Measurements from ENCODE around the gene MEOX1.

The MEOX1 gene

GRCh38 chr17:43618276-43618675, 43.4 kb downstream of the MEOX1 start:
- H3K4me2 ChIP-seq (ENCODE audit: low read depth, low read length, poor library complexity, severe bottlenecking), result no peak overlapping the region
- H3K4me3 ChIP-seq (ENCODE audit: insufficient read depth, low read length, poor library complexity, severe bottlenecking), result no peak overlapping the region
- no peaks in the 10 kb centered on the region for H3K36me3 ChIP-seq (ENCODE audit: low read length)
- no peaks in the 10 kb centered on the region for H3K79me2 ChIP-seq (ENCODE audit: insufficient read depth, low read length)
- H3K27me3 ChIP-seq (ENCODE audit: low read length), result no peaks in the 10 kb centered on the region
- H3F3A ChIP-seq (ENCODE audit: insufficient read depth), result no peaks in the 10 kb centered on the region
- H4K20me1 ChIP-seq (ENCODE audit: low read depth, low read length), result no peaks in the 10 kb centered on the region
- TF ChIP-seq CTCF (IDR thresholded peaks at IDR 0.05; ENCODE audit: insufficient read depth, low read length, poor library complexity, severe bottlenecking) (no peak), EZH2phosphoT487 (conservative IDR thresholded peaks at IDR 0.05; ENCODE audit: low read length) (no peak)
- H2AFZ ChIP-seq (ENCODE audit: low read depth, low read length, severe bottlenecking), result no peak overlapping the region
- no peaks in the 10 kb centered on the region for H3K9me3 ChIP-seq (ENCODE audit: insufficient read depth, low read length)
- no peak overlapping the region for H3K9ac ChIP-seq (ENCODE audit: low read length)
- H3K27ac ChIP-seq (ENCODE audit: low read depth, low read length), result no peak overlapping the region
- H3K9me2 ChIP-seq (replicated peaks; ENCODE audit: insufficient read depth, low read length), result no peaks in the 10 kb centered on the region

GRCh38 chr17:43616852-43617251, 44.9 kb downstream of the MEOX1 start:
- no peak overlapping the region for H3K27ac ChIP-seq (ENCODE audit: low read depth, low read length)
- no peak for TF ChIP-seq EZH2phosphoT487 (conservative IDR thresholded peaks at IDR 0.05; ENCODE audit: low read length)
- no peaks in the 10 kb centered on the region for H3K79me2 ChIP-seq (ENCODE audit: insufficient read depth, low read length)
- H3F3A ChIP-seq (ENCODE audit: insufficient read depth), result no peaks in the 10 kb centered on the region
- no peaks in the 10 kb centered on the region for H3K9me2 ChIP-seq (replicated peaks; ENCODE audit: insufficient read depth, low read length)
- H3K4me3 ChIP-seq (ENCODE audit: insufficient read depth, low read length, poor library complexity, severe bottlenecking), result no peak overlapping the region
- no peak overlapping the region for H2AFZ ChIP-seq (ENCODE audit: low read depth, low read length, severe bottlenecking)
- H3K9ac ChIP-seq (ENCODE audit: low read length), result no peak overlapping the region
- H3K4me2 ChIP-seq (ENCODE audit: low read depth, low read length, poor library complexity, severe bottlenecking), result no peak overlapping the region
- H3K27me3 ChIP-seq (ENCODE audit: low read length), result no peaks in the 10 kb centered on the region
- H3K36me3 ChIP-seq (ENCODE audit: low read length), result no peaks in the 10 kb centered on the region
- no peaks in the 10 kb centered on the region for H3K9me3 ChIP-seq (ENCODE audit: insufficient read depth, low read length)
- no peaks in the 10 kb centered on the region for H4K20me1 ChIP-seq (ENCODE audit: low read depth, low read length)

DNA sequence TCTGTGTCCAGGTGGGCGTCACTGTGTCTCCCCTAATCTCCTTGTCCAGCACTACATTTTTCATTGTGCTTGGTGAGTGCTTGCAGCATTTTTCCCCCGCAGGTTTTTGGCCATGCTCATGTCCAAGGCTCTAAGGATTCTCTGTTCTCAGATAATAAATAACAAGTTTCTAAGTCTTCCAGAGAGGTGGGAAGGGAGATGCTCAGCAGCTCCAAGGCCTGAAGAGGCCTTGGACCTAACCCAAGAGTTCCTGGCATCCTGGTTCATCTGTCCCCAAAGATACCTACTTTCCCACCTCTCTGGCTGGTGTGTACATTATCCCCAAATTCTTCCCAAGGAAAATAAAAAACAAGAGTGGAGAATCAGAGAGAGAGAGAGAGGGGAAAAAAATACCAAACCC, 45.3 kb downstream of the MEOX1 start:
- H2AFZ ChIP-seq (ENCODE audit: low read depth, low read length, severe bottlenecking), result no peak overlapping the region
- H3F3A ChIP-seq (ENCODE audit: insufficient read depth), result no peaks in the 10 kb centered on the region
- H3K27me3 ChIP-seq (ENCODE audit: low read length), result no peaks in the 10 kb centered on the region
- no peak overlapping the region for H3K4me3 ChIP-seq (ENCODE audit: insufficient read depth, low read length, poor library complexity, severe bottlenecking)
- no peaks in the 10 kb centered on the region for H3K36me3 ChIP-seq (ENCODE audit: low read length)
- no peaks in the 10 kb centered on the region for H4K20me1 ChIP-seq (ENCODE audit: low read depth, low read length)
- H3K9me2 ChIP-seq (replicated peaks; ENCODE audit: insufficient read depth, low read length), result no peaks in the 10 kb centered on the region
- no peaks in the 10 kb centered on the region for H3K79me2 ChIP-seq (ENCODE audit: insufficient read depth, low read length)
- no peaks in the 10 kb centered on the region for H3K9me3 ChIP-seq (ENCODE audit: insufficient read depth, low read length)
- no peak for TF ChIP-seq EZH2phosphoT487 (conservative IDR thresholded peaks at IDR 0.05; ENCODE audit: low read length)
- no peak for TF ChIP-seq CTCF (IDR thresholded peaks at IDR 0.05; ENCODE audit: insufficient read depth, low read length, poor library complexity, severe bottlenecking)
- no peak overlapping the region for H3K27ac ChIP-seq (ENCODE audit: low read depth, low read length)
- no peak overlapping the region for H3K9ac ChIP-seq (ENCODE audit: low read length)
- no peak overlapping the region for H3K4me2 ChIP-seq (ENCODE audit: low read depth, low read length, poor library complexity, severe bottlenecking)

GRCh38 chr17:43616029-43616351, 45.7 kb downstream of the MEOX1 start:
- H3K4me2 ChIP-seq (ENCODE audit: low read depth, low read length, poor library complexity, severe bottlenecking), result no peak overlapping the region
- no peaks in the 10 kb centered on the region for H3K27me3 ChIP-seq (ENCODE audit: low read length)
- no peaks in the 10 kb centered on the region for H3F3A ChIP-seq (ENCODE audit: insufficient read depth)
- no peak overlapping the region for H3K27ac ChIP-seq (ENCODE audit: low read depth, low read length)
- no peaks in the 10 kb centered on the region for H4K20me1 ChIP-seq (ENCODE audit: low read depth, low read length)
- no peaks in the 10 kb centered on the region for H3K9me2 ChIP-seq (replicated peaks; ENCODE audit: insufficient read depth, low read length)
- no peaks in the 10 kb centered on the region for H3K79me2 ChIP-seq (ENCODE audit: insufficient read depth, low read length)
- H3K9ac ChIP-seq (ENCODE audit: low read length), result no peak overlapping the region
- H3K4me3 ChIP-seq (ENCODE audit: insufficient read depth, low read length, poor library complexity, severe bottlenecking), result no peak overlapping the region
- TF ChIP-seq EZH2phosphoT487 (conservative IDR thresholded peaks at IDR 0.05; ENCODE audit: low read length) (no peak), CTCF (IDR thresholded peaks at IDR 0.05; ENCODE audit: insufficient read depth, low read length, poor library complexity, severe bottlenecking) (no peak)
- no peak overlapping the region for H2AFZ ChIP-seq (ENCODE audit: low read depth, low read length, severe bottlenecking)
- H3K9me3 ChIP-seq (ENCODE audit: insufficient read depth, low read length), result no peaks in the 10 kb centered on the region
- no peaks in the 10 kb centered on the region for H3K36me3 ChIP-seq (ENCODE audit: low read length)

All from SU-DHL-6 (cell line).